22Rv1 (cell line): Measurements from ENCODE around the gene EVA1C.

Experiments used
- CTCF ChIP-seq: fragments of 450-650 bp; IDR thresholded peaks from 2 replicates; pipeline ENCODE4 v1.5.1; 2017; ENCODE audit warnings: mild to moderate bottlenecking
- ZFX ChIP-seq: fragments of 450-650 bp; IDR thresholded peaks from 2 replicates; pipeline ENCODE4 v1.6.1; 2017; ENCODE audit warnings: antibody characterized with exemption, borderline replicate concordance

- no peak for TF ChIP-seq CTCF
- no peak for TF ChIP-seq ZFX
Observed at GRCh38 chr21:32474179-32475059, 61.9 kb downstream of the EVA1C start.
